T-cell (primary cell): ENCODE measurements around the gene PREX1. TPM values are rescaled to one million over a fixed set of nuclear protein-coding genes. Genes with fewer than 3 reads are reported as not detected.

ENCODE experiments used
- ATAC-seq, 4 experiments: fragments of 200-7000 bp in 3 of 4; fragments of 150-1000 bp in 1 of 4; cut with Tn5 transposase; replicated peaks in 1 of 4; 1 replicate in 3 of 4; 2 replicates in 1 of 4; pipeline ENCODE4 v1.10.0; 2021; ENCODE audit warnings: moderate library complexity in 3 of 4, mild to moderate bottlenecking in 2 of 4, moderate number of reproducible peaks in 1 of 4
- CTCF ChIA-PET, 2 donors: fragments of 300-600 bp; sonication (Branson Sonifier 250); formaldehyde crosslinking; loops; one replicate each; lab custom pipeline; 2022; ENCODE audit warnings: antibody characterized with exemption in 2 of 2; lab: Charles Lee
- POLR2A ChIA-PET, 2 donors: fragments of 300-600 bp; sonication (Branson Sonifier 250); formaldehyde crosslinking; loops; one replicate each; lab custom pipeline; 2022; ENCODE audit warnings: antibody characterized with exemption in 2 of 2; lab: Charles Lee
- DNase-seq, 35 experiments: peaks; one replicate each; pipeline versions ENCODE4 v3.0.0 to v3.0.0-alpha.2; 2013 to 2023
- H3K27ac ChIP-seq: one replicate; pipeline ENCODE4 v1.5.1; 2013; ENCODE audit warnings: low read length
- H3K27me3 ChIP-seq, 2 experiments: replicated peaks in 1 of 2; 1 replicate in 1 of 2; 2 replicates in 1 of 2; pipeline versions ENCODE4 v1.6.1 to v1.7.0; 2013; ENCODE audit warnings: low read length in 1 of 2, mixed read lengths in 1 of 2; ENCODE audit not compliant: control insufficient read depth in 2 of 2, insufficient read depth in 2 of 2; ENCODE audit errors: extremely low read depth in 1 of 2
- H3K36me3 ChIP-seq, 2 donors: 1 replicate in 1 of 2; 2 replicates in 1 of 2; pipeline versions ENCODE4 v1.6.1 to v1.7.0; 2013; ENCODE audit warnings: low read length in 1 of 2; ENCODE audit not compliant: control insufficient read depth in 2 of 2, insufficient read depth in 1 of 2; ENCODE audit errors: extremely low read depth in 1 of 2
- H3K4me1 ChIP-seq, 2 experiments: 1 replicate in 1 of 2; 2 replicates in 1 of 2; pipeline versions ENCODE4 v1.6.1 to v1.7.0; 2013; ENCODE audit warnings: low read length in 2 of 2, mixed read lengths in 1 of 2; ENCODE audit not compliant: insufficient read depth in 2 of 2, control insufficient read depth in 1 of 2; ENCODE audit errors: extremely low read depth in 1 of 2
- H3K4me3 ChIP-seq, 2 donors: 1 replicate in 1 of 2; 2 replicates in 1 of 2; pipeline versions ENCODE4 v1.5.1 to v1.7.0; 2013; ENCODE audit warnings: mild to moderate bottlenecking in 2 of 2, low read length in 1 of 2, moderate library complexity in 1 of 2; ENCODE audit not compliant: control insufficient read depth in 1 of 2; ENCODE audit errors: extremely low read depth in 1 of 2
- H3K9me3 ChIP-seq: 2 replicates; pipeline ENCODE4 v1.7.0; 2013
- H3K27ac Mint-ChIP-seq, 2 donors: one replicate each; pipeline ENCODE4 v1.8.0; 2020 to 2021; ENCODE audit warnings: mild to moderate bottlenecking in 2 of 2, mixed read lengths in 2 of 2
- H3K27me3 Mint-ChIP-seq, 2 donors: one replicate each; pipeline ENCODE4 v1.8.0; 2021 to 2022; ENCODE audit warnings: mixed read lengths in 2 of 2
- H3K36me3 Mint-ChIP-seq: one replicate; pipeline ENCODE4 v1.8.0; 2021; ENCODE audit warnings: mixed read lengths
- H3K4me1 Mint-ChIP-seq, 3 donors: one replicate each; pipeline ENCODE4 v1.8.0; 2020 to 2022; ENCODE audit warnings: mixed read lengths in 3 of 3, mild to moderate bottlenecking in 1 of 3
- H3K4me3 Mint-ChIP-seq, 3 donors: one replicate each; pipeline ENCODE4 v1.8.0; 2020 to 2022; ENCODE audit warnings: mild to moderate bottlenecking in 3 of 3, mixed read lengths in 3 of 3, moderate library complexity in 3 of 3
- H3K9me3 Mint-ChIP-seq, 3 donors: one replicate each; pipeline ENCODE4 v1.8.0; 2020 to 2022; ENCODE audit warnings: mixed read lengths in 3 of 3
- WGBS: methylation state at CpG from one replicate; pipeline ENCODE4 v1.1.5; 2013; ENCODE audit warnings: missing lambda C conversion rate; ENCODE audit not compliant: insufficient coverage; 5-methylcytosine and 5-hydroxymethylcytosine counted together
- total RNA-seq, 35 experiments: library from RNA in 6 of 35; stranded (reverse) in 6 of 35; fragments of 120-200 nt in 1 of 35; gene quantifications; one replicate each; pipeline versions ENCODE4 v1.2.1 to v1.2.4 and lab custom pipeline; 2013 to 2026

Gene PREX1
- total RNA-seq, 5 donors from 2014 or later (not counting 1 experiment from before 2014, with no cell fraction given) = 99.2 to 181 (median 137) TPM

- Histone ChIP-seq H3K4me1 (peaks cover 15 to 77% of the 10 kb centered on the region in 2 experiments), H3K27ac (peak overlapping the region; percentile 34), H3K4me3 (peak overlapping the region in 1 of 2 donors; percentile 35), H3K27me3 (no peaks in the 10 kb centered on the region), H3K36me3 (peaks cover 2 to 21% of the 10 kb centered on the region in 2 donors), H3K9me3 (no peaks in the 10 kb centered on the region)
- DNase-seq (peak; percentile 25 to 71 (median 43)), ATAC-seq (peak; percentile 89 to 93 (median 92))
- 36% methylated on average over 14 of the region's 18 CpGs for WGBS
- Mint-ChIP-seq H3K27me3 (no peaks in the 10 kb centered on the region), H3K4me1 (peaks cover 60 to 87% (median 81%) of the 10 kb centered on the region in 3 donors), H3K36me3 (peaks cover 39% of the 10 kb centered on the region), H3K4me3 (peak overlapping the region; percentile 64 to 73 (median 66)), H3K9me3 (peaks cover 0 to 6% (median 4%) of the 10 kb centered on the region in 3 donors), H3K27ac (peak overlapping the region; percentile 90 to 97)
- ChIA-PET POLR2A (interaction anchor here in 1 of 2 donors (1.0 kb wide), 1 partner anchor 18 kb away, joined by 3 read pairs; no protein-coding TSS in a partner anchor), CTCF (interaction anchor here (0.6 to 0.7 kb wide), 2 partner anchors 37 to 82 kb away, joined by 3 read pairs; no protein-coding TSS in a partner anchor)
Measured at GRCh38 chr20:48750941-48751635, 76.7 kb downstream of the PREX1 start.

GRCh38 chr20:48750376-48750775 lies 77.4 kb downstream of the PREX1 start:
- H3K4me3 Mint-ChIP-seq = peak overlapping the region in 1 of 3 donors; percentile 73
- peak overlapping the region; percentile 90 to 97 for H3K27ac Mint-ChIP-seq

DNA sequence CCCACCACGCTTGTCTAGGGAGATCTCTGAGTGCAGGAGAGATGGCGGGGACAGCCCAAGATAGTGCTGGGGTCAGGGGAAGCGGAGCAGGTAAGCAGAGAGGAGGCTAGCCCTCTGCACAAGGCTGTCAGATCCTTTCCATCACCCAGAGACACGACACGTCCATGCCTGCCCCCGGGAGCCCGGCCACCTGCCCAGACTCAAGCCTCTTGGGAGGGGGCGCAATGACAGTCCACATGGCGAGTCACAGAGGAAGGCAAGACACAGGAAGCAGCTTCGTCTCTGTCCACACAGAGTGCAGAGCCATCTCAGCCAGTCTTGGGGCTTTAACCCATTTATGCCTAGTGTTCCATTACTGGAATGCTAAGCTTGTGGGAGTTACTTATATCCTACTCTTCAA lies 78.4 kb downstream of the PREX1 start:
- H3K36me3 ChIP-seq = peaks cover 2 to 22% of the 10 kb centered on the region in 2 donors
- Mint-ChIP-seq H3K27ac (peak overlapping the region; percentile 81 to 82), H3K4me3 (no peak overlapping the region), H3K4me1 (peaks cover 60 to 76% (median 70%) of the 10 kb centered on the region in 3 donors), H3K27me3 (no peaks in the 10 kb centered on the region), H3K9me3 (no peaks in the 10 kb centered on the region), H3K36me3 (peaks cover 34% of the 10 kb centered on the region)
- 100% methylated on average over 4 of the region's 10 CpGs for WGBS
- H3K4me1 ChIP-seq = peaks cover 15 to 69% of the 10 kb centered on the region in 2 experiments
- H3K27ac ChIP-seq = peak overlapping the region; percentile 34
- no peak overlapping the region for H3K4me3 ChIP-seq
- no peak for ATAC-seq
- ChIA-PET POLR2A (no interaction called here), CTCF (no interaction called here)
- DNase-seq = no peak
- no peaks in the 10 kb centered on the region for H3K9me3 ChIP-seq
- H3K27me3 ChIP-seq = no peaks in the 10 kb centered on the region

More at GRCh38 chr20:48750376-48750775, 77.4 kb downstream of the PREX1 start:
- Mint-ChIP-seq H3K27me3 (no peaks in the 10 kb centered on the region), H3K9me3 (peaks cover 0 to 4% (median 4%) of the 10 kb centered on the region in 3 donors), H3K36me3 (peaks cover 37% of the 10 kb centered on the region), H3K4me1 (peaks cover 60 to 83% (median 75%) of the 10 kb centered on the region in 3 donors)
- ATAC-seq = no peak
- no CpG with 5 or more reads among the region's 3 CpGs for WGBS
- peak overlapping the region; percentile 34 for H3K27ac ChIP-seq
- H3K9me3 ChIP-seq = no peaks in the 10 kb centered on the region
- H3K4me1 ChIP-seq = peaks cover 15 to 74% of the 10 kb centered on the region in 2 experiments
- H3K36me3 ChIP-seq = peaks cover 2 to 19% of the 10 kb centered on the region in 2 donors
- POLR2A ChIA-PET = no interaction called here
- H3K27me3 ChIP-seq = no peaks in the 10 kb centered on the region
- no peak overlapping the region for H3K4me3 ChIP-seq
- no peak for DNase-seq
- CTCF ChIA-PET = no interaction called here

DNA sequence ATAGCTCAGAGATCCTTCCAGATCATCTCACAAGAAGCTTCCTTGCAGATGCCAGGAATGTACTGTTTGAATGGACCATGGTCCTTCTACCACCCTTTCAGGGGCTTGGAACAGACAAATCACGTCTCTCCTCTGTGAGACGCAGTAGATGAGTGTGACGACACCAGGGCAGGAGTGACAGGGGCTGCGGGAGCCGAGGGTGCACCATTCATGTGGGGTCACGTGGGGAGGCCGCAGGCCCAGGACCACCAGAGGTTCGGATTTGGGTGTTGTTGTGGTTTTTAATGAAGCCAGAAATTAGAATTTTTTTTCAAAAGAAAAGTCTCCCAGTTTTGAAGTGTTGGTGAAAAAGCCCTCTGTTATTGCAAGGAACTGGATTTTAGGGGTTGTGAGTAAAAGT lies 79.2 kb downstream of the PREX1 start:
- 95% methylated on average over 8 of the region's 8 CpGs for WGBS
- Mint-ChIP-seq H3K36me3 (peaks cover 39% of the 10 kb centered on the region), H3K4me3 (peak overlapping the region in 1 of 3 donors; percentile 21), H3K4me1 (peaks cover 55 to 68% (median 62%) of the 10 kb centered on the region in 3 donors), H3K9me3 (no peaks in the 10 kb centered on the region), H3K27me3 (no peaks in the 10 kb centered on the region), H3K27ac (peak overlapping the region; percentile 82 to 84)
- H3K36me3 ChIP-seq = peaks cover 2 to 30% of the 10 kb centered on the region in 2 donors
- peaks cover 15 to 61% of the 10 kb centered on the region in 2 experiments for H3K4me1 ChIP-seq
- ATAC-seq = no peak
- no peaks in the 10 kb centered on the region for H3K9me3 ChIP-seq
- H3K27ac ChIP-seq = no peak overlapping the region
- ChIA-PET CTCF (no interaction called here), POLR2A (no interaction called here)
- H3K4me3 ChIP-seq = no peak overlapping the region
- DNase-seq = no peak
- H3K27me3 ChIP-seq = no peaks in the 10 kb centered on the region

GRCh38 chr20:48747840-48748414 lies 79.9 kb downstream of the PREX1 start:
- Histone ChIP-seq H3K27ac (no peak overlapping the region), H3K4me3 (no peak overlapping the region), H3K36me3 (peaks cover 2 to 33% of the 10 kb centered on the region in 2 donors), H3K27me3 (no peaks in the 10 kb centered on the region), H3K9me3 (no peaks in the 10 kb centered on the region), H3K4me1 (peaks cover 15 to 54% of the 10 kb centered on the region in 2 experiments)
- peak overlapping the region; percentile 82 to 84 for H3K27ac Mint-ChIP-seq
- POLR2A ChIA-PET = no interaction called here
- peaks cover 42% of the 10 kb centered on the region for H3K36me3 Mint-ChIP-seq
- DNase-seq (no peak), ATAC-seq (no peak)
- H3K27me3 Mint-ChIP-seq = no peaks in the 10 kb centered on the region
- CTCF ChIA-PET = no interaction called here
- 77% methylated on average over 15 of the region's 15 CpGs for WGBS
- no peaks in the 10 kb centered on the region for H3K9me3 Mint-ChIP-seq
- H3K4me3 Mint-ChIP-seq = peak overlapping the region in 1 of 3 donors; percentile 21
- peaks cover 49 to 66% (median 55%) of the 10 kb centered on the region in 3 donors for H3K4me1 Mint-ChIP-seq

GRCh38 chr20:48745330-48745729 lies 82.5 kb downstream of the PREX1 start:
- peaks cover 2 to 58% of the 10 kb centered on the region in 2 donors for H3K36me3 ChIP-seq
- POLR2A ChIA-PET = no interaction called here
- H3K4me3 ChIP-seq = no peak overlapping the region
- Mint-ChIP-seq H3K27me3 (no peaks in the 10 kb centered on the region), H3K27ac (peak overlapping the region in 1 of 2 donors; percentile 31), H3K36me3 (peaks cover 51% of the 10 kb centered on the region), H3K9me3 (no peaks in the 10 kb centered on the region), H3K4me3 (no peak overlapping the region), H3K4me1 (peaks cover 24 to 46% (median 37%) of the 10 kb centered on the region in 3 donors)
- DNase-seq = no peak
- no peak for ATAC-seq
- H3K9me3 ChIP-seq = no peaks in the 10 kb centered on the region
- H3K27me3 ChIP-seq = no peaks in the 10 kb centered on the region
- WGBS = no CpG with 5 or more reads among the region's 6 CpGs
- no peak overlapping the region for H3K27ac ChIP-seq
- H3K4me1 ChIP-seq = peaks cover 3 to 38% of the 10 kb centered on the region in 2 experiments
- CTCF ChIA-PET = no interaction called here
